Endothelial cell (in vitro differentiated cells): Measurements from ENCODE around the gene FTO. TPM values are rescaled to one million over a fixed set of nuclear protein-coding genes. Genes with fewer than 3 reads are reported as not detected.

Source experiments
- DNase-seq: peaks from one replicate; pipeline ENCODE4 v3.0.0; 2021; ENCODE audit warnings: low spot score
- H3K27ac Mint-ChIP-seq: one replicate; pipeline ENCODE4 v1.8.0; 2021; ENCODE audit warnings: mixed read lengths, inconsistent platforms; ENCODE audit not compliant: unreplicated experiment
- H3K27me3 Mint-ChIP-seq: one replicate; pipeline ENCODE4 v1.8.0; 2021; ENCODE audit warnings: mild to moderate bottlenecking, moderate library complexity, mixed read lengths, inconsistent platforms; ENCODE audit not compliant: unreplicated experiment
- H3K36me3 Mint-ChIP-seq: one replicate; pipeline ENCODE4 v1.8.0; 2021; ENCODE audit warnings: mild to moderate bottlenecking, low read depth, mixed read lengths, inconsistent platforms; ENCODE audit not compliant: unreplicated experiment
- H3K4me1 Mint-ChIP-seq: one replicate; pipeline ENCODE4 v1.8.0; 2021; ENCODE audit warnings: mild to moderate bottlenecking, mixed read lengths, inconsistent platforms; ENCODE audit not compliant: unreplicated experiment
- H3K4me3 Mint-ChIP-seq: one replicate; pipeline ENCODE4 v1.8.0; 2021; ENCODE audit warnings: mild to moderate bottlenecking, mixed read lengths, inconsistent platforms; ENCODE audit not compliant: unreplicated experiment
- H3K9me3 Mint-ChIP-seq: one replicate; pipeline ENCODE4 v1.8.0; 2021; ENCODE audit warnings: mixed read lengths, inconsistent platforms; ENCODE audit not compliant: unreplicated experiment
- total RNA-seq: library from RNA; stranded (reverse); fragmentation: NEBNext Ultra II Directional; extraction: Animal tissue kit (Norgen Biotek cat#: 25700); gene quantifications from one replicate; pipeline ENCODE4 v1.2.1, GENCODE V29; 2021; ENCODE audit not compliant: unreplicated experiment
- TF ChIP-seq, protein P1 (sequence below): fragments of 200-600 bp; sonication (generic); IDR thresholded peaks from one replicate; pipeline ENCODE4 v1.5.0; 2021; ENCODE audit warnings: antibody characterized with exemption; ENCODE audit not compliant: unreplicated experiment

The FTO gene
- total RNA-seq, 1 donor from 2014 or later = 83.8 TPM

DNA sequence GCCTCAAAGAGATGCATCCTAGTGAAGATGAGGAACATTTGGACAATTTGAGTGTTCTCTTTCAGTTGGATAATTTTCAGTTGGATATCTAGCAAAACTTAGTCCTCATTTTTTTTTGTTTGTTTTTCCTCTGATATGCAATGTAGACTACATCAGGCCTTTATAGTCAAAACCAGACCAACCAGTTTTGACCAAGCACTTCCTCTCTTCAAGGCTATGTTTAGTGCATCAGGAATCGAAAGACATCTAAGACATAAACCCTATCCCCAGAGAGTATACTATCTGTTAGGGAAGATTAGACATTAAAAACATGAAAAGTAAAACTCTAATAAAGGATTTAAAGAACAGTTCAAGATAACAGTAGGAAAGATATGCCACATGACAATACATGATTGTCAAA is 326.5 kb downstream of the FTO start:
- H3K9me3 Mint-ChIP-seq = no peaks in the 10 kb centered on the region
- H3K4me1 Mint-ChIP-seq = no peaks in the 10 kb centered on the region

DNA sequence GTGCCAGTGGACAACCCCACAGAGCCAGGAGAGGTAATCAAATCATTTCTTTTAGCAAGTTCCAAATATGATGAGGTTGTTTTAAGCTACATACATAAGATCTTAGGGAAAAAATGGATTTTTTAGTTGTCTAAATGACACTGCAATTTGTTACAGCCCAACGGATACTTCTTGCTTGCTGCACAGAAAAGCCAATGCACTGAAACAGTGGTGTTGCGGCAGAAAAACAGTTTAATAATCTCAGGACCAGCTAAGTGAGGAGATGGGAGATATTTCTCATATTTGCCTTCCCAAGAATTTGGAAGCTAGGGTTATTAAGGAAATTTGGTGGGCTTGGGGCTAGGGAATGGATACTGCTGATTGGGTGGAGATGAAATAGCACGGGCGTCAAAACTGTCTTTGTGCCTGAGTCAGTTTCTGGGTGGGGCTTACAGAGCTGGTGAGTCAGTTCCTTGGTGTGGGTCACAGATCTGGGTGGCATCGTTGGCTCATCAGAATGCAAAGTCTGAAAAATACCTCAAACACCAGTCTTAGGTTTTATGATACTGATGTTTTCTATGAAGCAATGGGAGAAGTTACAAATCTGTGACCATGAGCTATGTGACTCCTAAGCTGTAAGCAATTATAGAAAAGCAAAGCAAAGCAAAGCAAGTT is 327.3 kb downstream of the FTO start:
- Mint-ChIP-seq H3K4me3 (no peak overlapping the region), H3K27me3 (no peaks in the 10 kb centered on the region), H3K9me3 (no peaks in the 10 kb centered on the region), H3K36me3 (peaks cover 4% of the 10 kb centered on the region), H3K4me1 (no peaks in the 10 kb centered on the region), H3K27ac (no peak overlapping the region)
- no peak for DNase-seq
- TF ChIP-seq, protein P1, sequence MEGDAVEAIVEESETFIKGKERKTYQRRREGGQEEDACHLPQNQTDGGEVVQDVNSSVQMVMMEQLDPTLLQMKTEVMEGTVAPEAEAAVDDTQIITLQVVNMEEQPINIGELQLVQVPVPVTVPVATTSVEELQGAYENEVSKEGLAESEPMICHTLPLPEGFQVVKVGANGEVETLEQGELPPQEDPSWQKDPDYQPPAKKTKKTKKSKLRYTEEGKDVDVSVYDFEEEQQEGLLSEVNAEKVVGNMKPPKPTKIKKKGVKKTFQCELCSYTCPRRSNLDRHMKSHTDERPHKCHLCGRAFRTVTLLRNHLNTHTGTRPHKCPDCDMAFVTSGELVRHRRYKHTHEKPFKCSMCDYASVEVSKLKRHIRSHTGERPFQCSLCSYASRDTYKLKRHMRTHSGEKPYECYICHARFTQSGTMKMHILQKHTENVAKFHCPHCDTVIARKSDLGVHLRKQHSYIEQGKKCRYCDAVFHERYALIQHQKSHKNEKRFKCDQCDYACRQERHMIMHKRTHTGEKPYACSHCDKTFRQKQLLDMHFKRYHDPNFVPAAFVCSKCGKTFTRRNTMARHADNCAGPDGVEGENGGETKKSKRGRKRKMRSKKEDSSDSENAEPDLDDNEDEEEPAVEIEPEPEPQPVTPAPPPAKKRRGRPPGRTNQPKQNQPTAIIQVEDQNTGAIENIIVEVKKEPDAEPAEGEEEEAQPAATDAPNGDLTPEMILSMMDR = no peak

More for the DNA sequence above, 326.5 kb downstream of the FTO start:
- Mint-ChIP-seq H3K27me3 (no peaks in the 10 kb centered on the region), H3K36me3 (peaks cover 4% of the 10 kb centered on the region), H3K27ac (no peak overlapping the region), H3K4me3 (no peak overlapping the region)
- DNase-seq = no peak
- TF ChIP-seq, protein P1 = no peak

DNA sequence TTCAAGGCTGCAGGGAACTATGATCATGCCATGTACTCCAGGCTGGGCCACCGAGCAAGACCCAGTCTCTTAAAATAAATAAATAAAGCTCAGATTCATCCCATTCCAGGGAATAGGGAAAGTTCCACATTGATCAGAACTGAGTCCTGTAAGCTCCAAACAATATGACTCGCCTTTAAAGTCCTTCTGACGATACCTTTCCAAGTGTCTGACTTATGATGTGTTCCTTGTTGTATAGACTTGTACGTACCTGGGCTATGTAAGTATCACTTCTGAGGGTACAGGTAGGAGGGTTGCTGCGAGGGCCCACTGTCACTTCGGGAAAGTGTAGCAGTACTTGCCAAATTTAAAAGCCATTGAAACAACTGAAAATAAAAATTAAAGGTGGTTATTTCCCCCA is 329.8 kb downstream of the FTO start:
- Mint-ChIP-seq H3K4me1 (no peaks in the 10 kb centered on the region), H3K27ac (no peak overlapping the region), H3K27me3 (no peaks in the 10 kb centered on the region), H3K36me3 (peaks cover 4% of the 10 kb centered on the region), H3K4me3 (no peak overlapping the region), H3K9me3 (no peaks in the 10 kb centered on the region)
- TF ChIP-seq, protein P1 = no peak
- no peak for DNase-seq

DNA sequence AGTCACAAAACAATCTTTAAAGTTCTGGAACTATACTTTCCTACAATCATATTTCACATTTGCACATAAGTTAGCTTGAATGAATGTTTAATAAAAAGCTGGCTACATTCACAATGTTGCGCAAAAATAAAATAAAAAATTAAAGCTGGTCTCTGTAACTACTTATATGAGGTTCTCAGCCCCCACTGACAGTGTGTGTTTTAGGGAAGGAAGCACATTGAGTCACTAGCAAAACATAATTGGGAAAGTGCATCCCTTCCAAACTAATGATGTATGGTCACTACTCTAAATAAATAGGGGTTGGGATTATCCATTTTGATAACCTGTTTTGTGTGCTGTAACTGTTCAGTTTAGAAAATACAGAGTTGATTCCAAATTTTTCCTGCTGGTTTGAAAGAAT is 330.7 kb downstream of the FTO start:
- no peak overlapping the region for H3K27ac Mint-ChIP-seq
- H3K36me3 Mint-ChIP-seq = peaks cover 4% of the 10 kb centered on the region
- TF ChIP-seq, protein P1 = no peak
- no peak overlapping the region for H3K4me3 Mint-ChIP-seq
- no peaks in the 10 kb centered on the region for H3K4me1 Mint-ChIP-seq
- no peaks in the 10 kb centered on the region for H3K27me3 Mint-ChIP-seq
- DNase-seq = no peak
- H3K9me3 Mint-ChIP-seq = no peaks in the 10 kb centered on the region

DNA sequence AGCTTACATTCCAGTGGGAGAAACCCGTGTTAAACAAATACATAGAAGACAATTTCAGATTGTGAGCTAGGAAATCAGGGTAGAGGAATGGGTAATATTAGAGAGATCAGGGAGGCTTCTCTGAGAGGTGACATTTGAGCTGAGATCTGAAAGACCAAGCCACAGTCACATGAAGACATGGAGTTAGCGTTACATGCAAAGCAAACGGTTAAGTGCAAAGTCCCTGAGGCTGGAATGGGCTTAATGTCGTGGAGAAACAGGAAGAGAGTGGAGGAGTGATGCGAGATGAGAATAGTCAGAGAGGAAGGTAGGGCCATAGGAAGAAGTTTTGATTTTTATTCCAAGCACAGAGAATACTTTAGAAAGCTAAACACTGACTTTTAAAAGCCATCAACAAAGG is 336.5 kb downstream of the FTO start:
- Mint-ChIP-seq H3K9me3 (no peaks in the 10 kb centered on the region), H3K4me1 (no peaks in the 10 kb centered on the region), H3K4me3 (no peak overlapping the region), H3K36me3 (peaks cover 11% of the 10 kb centered on the region), H3K27me3 (peaks cover 1% of the 10 kb centered on the region), H3K27ac (no peak overlapping the region)
- DNase-seq = no peak
- TF ChIP-seq, protein P1 = no peak
